ENCODE measurements around the gene VWA1.
"Not testable (repeated sequence)": the region's sequence is repeated elsewhere in the genome, so short reads cannot be mapped to it uniquely, and the experiment has no call there.

VWA1 gene

GRCh38 chr1:1455934-1456333, 20.4 kb downstream of the VWA1 start:
- not testable (repeated sequence) for DNase-seq (ENCODE audit: low read depth)

GRCh38 chr1:1456683-1457255, 21.3 kb downstream of the VWA1 start:
- DNase-seq (ENCODE audit: low read depth): not testable (repeated sequence)

DNA sequence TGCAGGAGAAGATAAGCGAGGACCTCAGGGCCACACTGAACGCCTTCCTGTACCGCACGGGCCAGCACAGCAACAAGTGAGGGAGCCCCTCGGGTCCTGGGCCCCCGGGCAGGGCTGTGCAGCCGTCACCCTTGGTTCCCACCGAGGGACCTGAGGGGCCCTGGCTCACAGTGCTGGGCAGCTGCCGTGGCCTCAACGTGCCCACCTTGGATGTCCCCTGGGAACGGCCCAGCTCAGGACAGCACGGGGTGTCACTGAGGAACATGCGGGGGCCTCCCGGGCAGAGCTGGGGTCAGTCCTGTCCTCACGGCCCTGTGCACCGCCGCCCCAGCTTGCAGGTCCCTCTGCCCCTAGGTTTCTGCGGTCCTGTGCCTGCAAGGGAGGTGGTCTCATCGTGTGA, 23.7 kb downstream of the VWA1 start:
- DNase-seq (ENCODE audit: low read depth): not testable (repeated sequence)

- not testable (repeated sequence) for DNase-seq (ENCODE audit: low read depth)
Observed at GRCh38 chr1:1459711-1460110, 24.2 kb downstream of the VWA1 start.

DNA sequence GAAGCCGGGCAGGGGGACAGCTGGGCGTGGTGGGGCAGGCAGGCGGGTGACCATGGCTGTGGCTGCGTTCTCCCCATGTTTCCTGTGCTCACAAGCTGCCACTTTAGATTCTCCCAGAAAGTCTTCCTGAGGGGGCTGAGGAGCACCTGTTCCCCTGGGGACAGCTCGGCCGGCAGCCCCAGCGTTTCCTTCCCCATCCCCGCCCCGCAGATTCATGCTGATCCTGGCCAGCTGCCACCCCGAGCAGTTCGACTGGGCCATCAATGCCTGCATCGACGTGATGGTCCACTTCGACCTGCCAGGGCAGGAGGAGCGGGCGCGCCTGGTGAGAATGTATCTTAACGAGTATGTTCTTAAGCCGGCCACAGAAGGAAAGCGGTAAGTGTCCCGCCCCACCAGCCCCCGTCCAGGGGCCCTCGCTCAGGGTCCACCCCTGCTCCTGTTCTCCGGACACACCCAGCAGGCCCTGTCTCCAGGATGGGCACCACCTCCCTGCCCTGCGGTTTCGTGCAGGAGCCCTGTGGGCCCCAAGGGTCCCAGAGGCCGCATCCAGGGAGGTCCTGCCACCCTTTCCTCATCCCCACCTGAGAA, 25.1 kb downstream of the VWA1 start:
- DNase-seq (ENCODE audit: low read depth): no peak

GRCh38 chr1:1461721-1462317, 26.3 kb downstream of the VWA1 start:
- no peak for DNase-seq (ENCODE audit: low read depth)

- peak; percentile 28 for DNase-seq (ENCODE audit: low read depth)
Observed at GRCh38 chr1:1462318-1462966, 27.0 kb downstream of the VWA1 start.

- no peak for DNase-seq (ENCODE audit: low read depth)
Observed at GRCh38 chr1:1463312-1463711, 27.8 kb downstream of the VWA1 start.

DNA sequence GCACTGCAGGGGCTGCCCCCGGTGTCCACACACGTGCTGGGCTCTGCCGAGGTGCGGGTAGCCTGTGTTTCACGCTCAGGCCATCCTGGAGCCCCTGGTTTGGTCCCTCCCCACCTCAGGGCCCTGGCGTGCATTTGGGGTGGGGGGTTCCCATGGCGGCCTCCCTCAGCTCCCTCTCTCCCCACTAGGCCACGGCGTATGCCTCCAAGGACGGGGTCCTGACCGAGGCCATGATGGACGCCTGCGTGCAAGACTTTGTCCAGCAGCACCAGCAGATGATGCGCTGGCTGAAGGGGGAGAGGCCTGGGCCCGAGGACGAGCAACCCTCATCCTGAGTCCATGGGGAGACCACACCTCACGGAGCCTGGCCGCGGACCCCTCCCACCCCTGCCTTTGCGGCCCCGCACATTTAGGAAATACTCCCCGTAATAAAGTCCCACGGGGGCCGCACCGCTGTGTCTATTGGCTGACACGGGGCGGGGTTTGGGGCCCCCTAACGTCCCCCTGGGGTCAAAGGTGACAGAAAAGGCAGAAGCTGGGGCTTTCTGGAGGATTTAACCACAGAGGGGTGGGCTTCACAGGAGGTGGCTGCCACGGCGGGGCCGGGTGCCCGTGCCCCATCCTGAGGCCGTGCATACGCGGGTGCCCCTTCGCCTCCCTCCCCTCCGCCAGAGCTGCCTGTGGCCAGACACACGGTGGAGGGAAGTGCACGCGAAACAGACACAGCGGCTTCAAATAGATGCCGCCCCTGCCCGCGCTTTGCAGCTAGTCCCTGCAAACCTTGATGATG, 32.9 kb downstream of the VWA1 start:
- not testable (repeated sequence) for DNase-seq (ENCODE audit: low read depth)

GRCh38 chr1:1470626-1471388, 35.3 kb downstream of the VWA1 start:
- DNase-seq (ENCODE audit: low read depth): no peak

- peak; percentile 77 for DNase-seq (ENCODE audit: low read depth)
Observed at GRCh38 chr1:1471389-1472052, 36.0 kb downstream of the VWA1 start, which contains the start of gene ATAD3B. Gene ATAD3B, plus strand, starts transcription at chr1:1471765. Its CDS starts 120 bp downstream, at chr1:1471885.

DNA sequence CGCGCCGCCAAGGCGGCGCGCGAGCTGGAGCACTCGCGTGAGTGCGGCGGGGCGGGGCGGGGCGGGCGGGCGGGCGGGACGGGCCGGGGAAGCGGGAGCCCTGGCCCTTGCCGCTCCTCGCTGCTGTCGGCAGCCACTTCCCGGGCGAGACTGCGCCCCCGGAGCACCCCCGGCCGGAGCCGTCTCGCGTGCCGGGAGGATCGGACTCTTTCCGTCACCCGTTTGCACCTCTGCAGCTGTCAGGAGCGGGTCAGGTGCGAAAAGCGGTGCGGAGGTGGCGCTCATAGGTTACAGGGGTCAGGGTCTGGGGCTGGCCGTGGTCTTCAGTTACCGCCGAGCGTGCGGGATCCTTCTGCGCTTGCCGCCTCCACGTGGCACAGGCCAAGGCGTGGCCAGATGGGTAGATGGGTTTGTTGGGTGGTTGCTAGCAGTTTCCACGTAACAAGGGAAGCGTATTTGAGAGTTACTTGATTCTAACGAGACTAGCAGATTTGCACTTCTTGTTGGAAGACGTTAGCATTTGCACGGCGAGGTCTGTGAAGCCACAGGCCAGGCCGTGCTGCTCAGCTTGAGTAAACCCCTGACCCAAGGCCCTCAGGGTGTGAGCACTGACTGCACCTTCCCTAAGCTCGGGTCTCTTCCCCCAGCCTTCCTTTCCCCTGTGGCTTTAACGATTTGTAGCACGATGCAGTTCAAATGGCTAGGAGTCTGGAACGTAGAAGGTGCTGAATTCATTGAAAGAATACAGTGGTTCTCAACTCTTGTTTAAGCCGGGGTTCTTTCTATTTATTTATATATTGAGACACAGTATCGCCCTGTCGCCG, 36.8 kb downstream of the VWA1 start:
- not testable (repeated sequence) for DNase-seq (ENCODE audit: low read depth)

- DNase-seq (ENCODE audit: low read depth): not testable (repeated sequence)
Observed at GRCh38 chr1:1476011-1476410, 40.5 kb downstream of the VWA1 start.

DNA sequence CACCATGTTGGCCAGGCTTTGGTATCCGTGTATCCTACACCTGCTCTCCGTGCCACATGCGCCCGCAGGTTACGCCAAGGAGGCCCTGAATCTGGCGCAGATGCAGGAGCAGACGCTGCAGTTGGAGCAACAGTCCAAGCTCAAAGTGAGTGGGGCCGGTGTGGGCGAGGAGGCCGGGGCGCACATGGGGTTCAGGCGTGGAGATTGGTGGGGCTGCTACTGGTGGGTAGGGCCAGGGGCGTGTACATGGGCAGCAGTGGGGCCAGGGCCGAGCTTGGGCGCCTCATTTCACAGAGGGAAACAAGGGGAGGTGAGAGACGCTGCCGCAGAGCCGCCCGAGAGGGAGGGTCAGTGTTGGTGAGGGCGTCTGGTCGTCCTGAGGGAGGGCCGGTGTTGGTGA, 41.7 kb downstream of the VWA1 start:
- DNase-seq (ENCODE audit: low read depth): no peak

DNA sequence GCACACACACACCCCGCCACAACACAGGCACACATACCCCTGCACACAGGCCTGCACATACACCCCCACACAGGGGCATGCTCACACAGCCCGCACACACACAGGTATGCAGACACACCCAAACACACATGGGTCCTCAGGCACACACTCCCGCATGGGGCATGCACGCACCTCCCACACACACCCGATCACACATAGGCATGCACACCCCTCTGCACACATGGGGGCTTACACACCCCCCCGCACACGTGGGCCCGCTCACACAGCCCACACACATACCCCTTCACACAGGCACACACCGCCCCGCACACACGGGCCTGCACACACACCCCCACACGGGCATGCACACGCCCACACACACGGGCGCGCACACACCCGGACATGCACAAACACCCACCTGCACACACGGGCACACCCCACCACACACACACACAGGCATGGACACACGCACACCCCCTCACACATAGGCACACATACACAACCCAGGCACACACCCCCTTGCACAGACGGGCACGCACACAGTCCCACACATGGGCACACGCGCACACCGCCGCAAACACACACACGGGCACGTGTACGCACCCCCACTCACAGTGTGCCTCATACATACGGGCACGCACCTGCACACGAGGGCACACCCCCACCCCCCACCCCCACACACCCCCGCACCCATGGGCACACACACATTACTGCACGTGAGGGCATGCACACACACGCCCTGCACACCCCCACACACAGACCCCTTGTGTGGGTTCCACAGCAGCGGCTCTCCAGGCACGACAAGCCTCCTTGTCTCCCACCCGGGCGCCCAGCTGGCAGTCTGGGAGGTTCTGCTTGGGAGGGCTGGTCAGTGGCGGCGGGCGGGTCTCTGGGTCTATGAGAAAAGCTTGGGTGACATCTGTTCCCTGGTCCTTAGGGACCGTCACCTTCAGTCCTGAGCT, 44.3 kb downstream of the VWA1 start:
- no peak for DNase-seq (ENCODE audit: low read depth)

GRCh38 chr1:1480488-1480867, 45.0 kb downstream of the VWA1 start:
- not testable (repeated sequence) for DNase-seq (ENCODE audit: low read depth)

DNA sequence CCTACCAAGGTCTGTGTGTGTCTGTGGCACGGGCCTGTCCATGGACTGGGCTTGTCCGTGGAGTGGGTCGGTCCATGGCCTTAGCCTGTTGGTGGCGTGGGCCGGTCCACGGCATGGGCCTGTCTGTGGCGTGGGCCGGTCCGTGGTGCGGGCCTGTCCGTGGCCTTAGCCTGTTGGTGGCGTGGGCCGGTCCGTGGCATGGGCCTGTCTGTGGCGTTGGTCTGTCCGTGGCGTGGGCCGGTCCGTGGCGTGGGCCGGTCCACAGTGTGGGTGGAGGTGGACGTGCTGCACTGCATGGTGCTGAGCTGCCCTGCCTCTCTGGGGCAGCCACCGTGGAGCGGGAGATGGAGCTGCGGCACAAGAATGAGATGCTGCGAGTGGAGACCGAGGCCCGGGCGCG, 46.3 kb downstream of the VWA1 start:
- DNase-seq (ENCODE audit: low read depth): not testable (repeated sequence)

- DNase-seq (ENCODE audit: low read depth): no peak
Observed at GRCh38 chr1:1482856-1483255, 47.4 kb downstream of the VWA1 start.

GRCh38 chr1:1483714-1484113, 48.2 kb downstream of the VWA1 start:
- DNase-seq (ENCODE audit: low read depth): no peak
